IMR-90 (cell line): ENCODE measurements around the gene SHOX. TPM values are rescaled to one million over a fixed set of nuclear protein-coding genes. Genes with fewer than 3 reads are reported as not detected.

Experiments
- ATAC-seq: fragments of 200-7000 bp; cut with Tn5 transposase; 2 replicates; pipeline ENCODE4 v1.9.1; 2020; ENCODE audit warnings: low read depth, mild to moderate bottlenecking, moderate library complexity
- BruUV-seq: library from RNA; stranded (reverse); fragments of 400-500 nt; replicated peaks from 2 replicates; lab custom pipeline; 2021; lab: Mats Ljungman, UMichigan
- CTCF ChIA-PET: fragments of 300-600 bp; formaldehyde crosslinking; extraction: SDS; loops from one replicate; lab custom pipeline; 2021; ENCODE audit warnings: antibody characterized with exemption; lab: Yijun Ruan, JAX
- POLR2A ChIA-PET: fragments of 300-600 bp; sonication (Branson Sonifier 250); formaldehyde crosslinking; loops from one replicate; lab custom pipeline; 2022; ENCODE audit warnings: antibody characterized with exemption; ENCODE audit not compliant: unreplicated experiment; lab: Charles Lee
- DNase-seq: peaks from one replicate; pipeline ENCODE4 v3.0.0; 2013
- H2AFZ ChIP-seq: replicated peaks from 2 replicates; pipeline ENCODE3; 2013; ENCODE audit warnings: low read length, mild to moderate bottlenecking; ENCODE audit not compliant: poor library complexity
- H2AK5ac ChIP-seq: 2 replicates; pipeline ENCODE4 v1.6.1; 2013; ENCODE audit warnings: low read depth, low read length, inconsistent platforms
- H2AK9ac ChIP-seq: replicated peaks from 2 replicates; pipeline ENCODE3; 2013; ENCODE audit warnings: mild to moderate bottlenecking, low read depth, low read length, moderate library complexity; ENCODE audit not compliant: poor library complexity
- H2BK120ac ChIP-seq: 2 replicates; pipeline ENCODE4 v1.6.1; 2013; ENCODE audit warnings: low read depth, low read length, inconsistent platforms
- H2BK15ac ChIP-seq: 3 replicates; pipeline ENCODE4 v1.6.1; 2013; ENCODE audit warnings: low read depth, low read length, inconsistent platforms
- H2BK20ac ChIP-seq: 2 replicates; pipeline ENCODE4 v1.6.1; 2013; ENCODE audit warnings: low read depth, mild to moderate bottlenecking, inconsistent platforms, low read length, moderate library complexity
- H2BK5ac ChIP-seq: 2 replicates; pipeline ENCODE4 v1.6.1; 2013; ENCODE audit warnings: mild to moderate bottlenecking, low read depth, low read length, inconsistent platforms; ENCODE audit not compliant: poor library complexity, severe bottlenecking
- H3K14ac ChIP-seq: replicated peaks from 2 replicates; pipeline ENCODE4 v1.6.1; 2013; ENCODE audit warnings: low read depth, low read length, inconsistent platforms
- H3K18ac ChIP-seq: 2 replicates; pipeline ENCODE4 v1.6.1; 2013; ENCODE audit warnings: low read depth, low read length, control low read depth
- H3K23ac ChIP-seq: 2 replicates; pipeline ENCODE4 v1.6.1; 2013; ENCODE audit warnings: low read depth, low read length, inconsistent platforms
- H3K27ac ChIP-seq: 2 replicates; pipeline ENCODE4 v1.5.1; 2013; ENCODE audit warnings: mild to moderate bottlenecking, control low read depth, low read length; ENCODE audit not compliant: insufficient read depth
- H3K27me3 ChIP-seq: 2 replicates; pipeline ENCODE4 v1.6.1; 2013; ENCODE audit warnings: low read length; ENCODE audit not compliant: control insufficient read depth, insufficient read depth
- H3K36me3 ChIP-seq: 2 replicates; pipeline ENCODE4 v1.6.1; 2013; ENCODE audit warnings: low read length, mixed read lengths; ENCODE audit not compliant: control insufficient read depth, insufficient read depth
- H3K4ac ChIP-seq: 2 replicates; pipeline ENCODE4 v1.6.1; 2013; ENCODE audit warnings: low read depth, low read length, inconsistent platforms
- H3K4me1 ChIP-seq: 2 replicates; pipeline ENCODE4 v1.6.1; 2013; ENCODE audit warnings: low read length, mixed read lengths; ENCODE audit not compliant: control insufficient read depth, insufficient read depth
- H3K4me2 ChIP-seq: 2 replicates; pipeline ENCODE4 v1.6.1; 2013; ENCODE audit warnings: low read depth, mild to moderate bottlenecking, control low read depth, low read length, moderate library complexity
- H3K4me3 ChIP-seq: 2 replicates; pipeline ENCODE4 v1.5.1; 2013; ENCODE audit warnings: low read depth, mild to moderate bottlenecking, control low read depth, low read length, moderate library complexity; ENCODE audit not compliant: insufficient read depth
- H3K56ac ChIP-seq: 2 replicates; pipeline ENCODE4 v1.6.1; 2013; ENCODE audit warnings: low read length, inconsistent platforms; ENCODE audit not compliant: insufficient read depth; ENCODE audit errors: extremely low read depth
- H3K79me1 ChIP-seq, 2 experiments: 2 replicates each; pipeline ENCODE4 v1.6.1; 2013; ENCODE audit warnings: low read length in 2 of 2, inconsistent platforms in 1 of 2, low read depth in 1 of 2
- H3K9ac ChIP-seq: 2 replicates; pipeline ENCODE4 v1.6.1; 2013; ENCODE audit warnings: low read depth, low read length, control low read depth
- H3K9me1 ChIP-seq: 2 replicates; pipeline ENCODE4 v1.6.1; 2013; ENCODE audit warnings: low read length, inconsistent platforms; ENCODE audit not compliant: insufficient read depth
- H3K9me3 ChIP-seq: 2 replicates; pipeline ENCODE4 v1.6.1; 2013; ENCODE audit warnings: low read length; ENCODE audit not compliant: control insufficient read depth, insufficient read depth
- H4K20me1 ChIP-seq: 2 replicates; pipeline ENCODE4 v1.6.1; 2013; ENCODE audit warnings: low read length, inconsistent platforms; ENCODE audit not compliant: insufficient read depth
- H4K5ac ChIP-seq: 2 replicates; pipeline ENCODE4 v1.6.1; 2013; ENCODE audit warnings: mild to moderate bottlenecking, low read depth, low read length, control low read depth
- H4K8ac ChIP-seq, 2 experiments: 2 replicates each; pipeline ENCODE4 v1.6.1; 2013; ENCODE audit warnings: low read depth in 2 of 2, low read length in 2 of 2, control low read depth in 1 of 2, inconsistent platforms in 1 of 2
- H4K91ac ChIP-seq: 2 replicates; pipeline ENCODE4 v1.6.1; 2013; ENCODE audit warnings: low read depth, low read length, inconsistent platforms; ENCODE audit not compliant: insufficient read depth
- BHLHE40 ChIP-seq: fragments of 150-350 bp; IDR thresholded peaks from 2 replicates; pipeline ENCODE4 v1.6.1; 2016; ENCODE audit warnings: mild to moderate bottlenecking, low read depth, low read length
- CEBPB ChIP-seq: IDR thresholded peaks from 2 replicates; pipeline ENCODE4 v1.6.1; 2012; ENCODE audit warnings: low read depth, low read length, improper control_type of control experiment
- CHD1 ChIP-seq: IDR thresholded peaks from 2 replicates; pipeline ENCODE4 v1.6.1; 2012; ENCODE audit warnings: low read depth, low read length, improper control_type of control experiment
- ELK1 ChIP-seq: fragments of 150-350 bp; IDR thresholded peaks from 2 replicates; pipeline ENCODE4 v1.6.1; 2016; ENCODE audit warnings: low read depth, mild to moderate bottlenecking, low read length, moderate library complexity, borderline replicate concordance
- FOS ChIP-seq: fragments of 150-350 bp; IDR thresholded peaks from 2 replicates; pipeline ENCODE4 v1.6.1; 2016; ENCODE audit warnings: low read depth, low read length
- MAFK ChIP-seq: IDR thresholded peaks from 2 replicates; pipeline ENCODE4 v1.6.1; 2012; ENCODE audit warnings: low read depth, low read length, improper control_type of control experiment
- MXI1 ChIP-seq: IDR thresholded peaks from 2 replicates; pipeline ENCODE4 v1.6.1; 2012; ENCODE audit warnings: low read depth, mild to moderate bottlenecking, low read length, moderate library complexity, borderline replicate concordance
- NFE2L2 ChIP-seq: fragments of 150-350 bp; IDR thresholded peaks from 2 replicates; pipeline ENCODE4 v1.6.1; 2016; ENCODE audit warnings: low read depth, mild to moderate bottlenecking, low read length
- POLR2A ChIP-seq: IDR thresholded peaks from 2 replicates; pipeline ENCODE4 v1.6.1; 2012; ENCODE audit warnings: mild to moderate bottlenecking, low read depth, low read length
- RAD21 ChIP-seq: IDR thresholded peaks from 2 replicates; pipeline ENCODE4 v1.6.1; 2012; ENCODE audit warnings: low read length, improper control_type of control experiment
- RCOR1 ChIP-seq: IDR thresholded peaks from 2 replicates; pipeline ENCODE4 v1.6.1; 2012; ENCODE audit warnings: mild to moderate bottlenecking, low read length, improper control_type of control experiment; ENCODE audit not compliant: insufficient replicate concordance
- RFX5 ChIP-seq: IDR thresholded peaks from 2 replicates; pipeline ENCODE4 v1.8.0; 2012; ENCODE audit warnings: low read depth, mild to moderate bottlenecking, low read length, moderate library complexity
- SMC3 ChIP-seq: fragments of 150-350 bp; IDR thresholded peaks from 2 replicates; pipeline ENCODE4 v1.6.1; 2016; ENCODE audit warnings: low read depth, mild to moderate bottlenecking, antibody characterized with exemption, low read length, moderate library complexity
- USF2 ChIP-seq: fragments of 150-350 bp; IDR thresholded peaks from 2 replicates; pipeline ENCODE4 v1.6.1; 2017; ENCODE audit warnings: mild to moderate bottlenecking, antibody characterized with exemption, low read length, low read depth
- WGBS, 2 experiments: methylation state at CpG; one replicate each; pipeline versions ENCODE4 v1.1.5 to v1.1.7; 2013; ENCODE audit warnings: missing lambda C conversion rate in 2 of 2; ENCODE audit not compliant: insufficient read length in 1 of 2; ENCODE audit errors: extremely low coverage in 2 of 2; 5-methylcytosine and 5-hydroxymethylcytosine counted together
- dilution Hi-C: fragments of 300-500 bp; cut with HindIII; formaldehyde crosslinking; loops from one replicate; pipeline ENCODE4 v1.14.3; 2018; ENCODE audit warnings: low sequenced_read_pairs; ENCODE audit not compliant: unreplicated experiment
- in situ Hi-C: fragments of 300-500 bp; cut with MboI; formaldehyde crosslinking; loops from 3 replicates; pipeline ENCODE4 v1.14.3; 2019; ENCODE audit warnings: low sequenced_read_pairs, inconsistent platforms, mixed read lengths
- intact Hi-C: fragments of 100-400 bp; cut with micrococcal nuclease; formaldehyde crosslinking; loops from 2 replicates; pipeline ENCODE4 v1.10.0; 2022
- polyA plus RNA-seq, 3 experiments: library from polyadenylated mRNA; depleted of rRNA; stranded (reverse); fragments of >200 nt; gene quantifications; 2 replicates each; pipeline ENCODE4 v1.2.3, GENCODE V29; 2012; ENCODE audit warnings: low replicate concordance in 1 of 3
- total RNA-seq: library from RNA; depleted of rRNA; stranded (reverse); fragments of >200 nt; gene quantifications from 2 replicates; pipeline ENCODE4 v1.2.3, GENCODE V29; 2012

The SHOX gene
- total and polyA plus RNA-seq, 2 of the 4 experiments (the other 2 are of a cell fraction), result not detected

GRCh38 chrX:677376-677775, 46.8 kb downstream of the SHOX start:
- Histone ChIP-seq H2AFZ (no peak overlapping the region), H3K23ac (no peak overlapping the region), H3K36me3 (no peaks in the 10 kb centered on the region), H2BK120ac (no peak overlapping the region), H3K27ac (no peak overlapping the region), H4K91ac (no peak overlapping the region), H3K4me2 (no peak overlapping the region), H3K4me3 (no peak overlapping the region), H3K27me3 (no peaks in the 10 kb centered on the region), H3K14ac (no peak overlapping the region), H2BK15ac (no peak overlapping the region), H4K8ac (no peak overlapping the region), H2BK5ac (no peak overlapping the region), H2AK9ac (no peak overlapping the region), H3K9me3 (peaks cover 35% of the 10 kb centered on the region), H3K56ac (no peak overlapping the region), H3K4ac (no peak overlapping the region), H3K18ac (no peak overlapping the region), H4K5ac (no peak overlapping the region), H3K9ac (no peak overlapping the region), H4K20me1 (no peaks in the 10 kb centered on the region), H2AK5ac (no peak overlapping the region), H3K9me1 (no peaks in the 10 kb centered on the region), H3K79me1 (no peaks in the 10 kb centered on the region), H2BK20ac (no peak overlapping the region), H3K4me1 (no peaks in the 10 kb centered on the region)
- WGBS, 2 experiments, result 67% methylated on average over 3 of the region's 13 CpGs; no CpG with 5 or more reads in 1 of the 2 experiments
- ChIA-PET CTCF (no interaction called here), POLR2A (no interaction called here)
- TF ChIP-seq POLR2A, result no peak
- no peak for TF ChIP-seq USF2
- TF ChIP-seq RFX5, result no peak
- TF ChIP-seq CEBPB, result no peak
- TF ChIP-seq NFE2L2, result no peak
- TF ChIP-seq FOS, result no peak
- TF ChIP-seq RCOR1, result no peak
- TF ChIP-seq SMC3, result no peak
- TF ChIP-seq RAD21, result no peak
- no peak for TF ChIP-seq BHLHE40
- no peak for TF ChIP-seq ELK1
- TF ChIP-seq CHD1, result no peak
- TF ChIP-seq MAFK, result no peak
- no peak for TF ChIP-seq MXI1
- intact Hi-C loops (no loop called here), dilution Hi-C loops (no loop called here), in situ Hi-C loops (no loop called here)
- BruUV-seq, result no TSS peak
- DNase-seq (no peak), ATAC-seq (no peak)
